HG03039 (cell line): Measurements from ENCODE around the gene RHBG.
"Not testable (repeated sequence)": the region's sequence is repeated elsewhere in the genome, so short reads cannot be mapped to it uniquely, and the experiment has no call there.

Source experiments
- ATAC-seq: cut with Tn5 transposase; IDR thresholded peaks from one replicate; pipeline ENCODE4 v1.9.1; 2021; ENCODE audit warnings: mild to moderate bottlenecking, moderate library complexity; ENCODE audit not compliant: unreplicated experiment

The RHBG gene

DNA sequence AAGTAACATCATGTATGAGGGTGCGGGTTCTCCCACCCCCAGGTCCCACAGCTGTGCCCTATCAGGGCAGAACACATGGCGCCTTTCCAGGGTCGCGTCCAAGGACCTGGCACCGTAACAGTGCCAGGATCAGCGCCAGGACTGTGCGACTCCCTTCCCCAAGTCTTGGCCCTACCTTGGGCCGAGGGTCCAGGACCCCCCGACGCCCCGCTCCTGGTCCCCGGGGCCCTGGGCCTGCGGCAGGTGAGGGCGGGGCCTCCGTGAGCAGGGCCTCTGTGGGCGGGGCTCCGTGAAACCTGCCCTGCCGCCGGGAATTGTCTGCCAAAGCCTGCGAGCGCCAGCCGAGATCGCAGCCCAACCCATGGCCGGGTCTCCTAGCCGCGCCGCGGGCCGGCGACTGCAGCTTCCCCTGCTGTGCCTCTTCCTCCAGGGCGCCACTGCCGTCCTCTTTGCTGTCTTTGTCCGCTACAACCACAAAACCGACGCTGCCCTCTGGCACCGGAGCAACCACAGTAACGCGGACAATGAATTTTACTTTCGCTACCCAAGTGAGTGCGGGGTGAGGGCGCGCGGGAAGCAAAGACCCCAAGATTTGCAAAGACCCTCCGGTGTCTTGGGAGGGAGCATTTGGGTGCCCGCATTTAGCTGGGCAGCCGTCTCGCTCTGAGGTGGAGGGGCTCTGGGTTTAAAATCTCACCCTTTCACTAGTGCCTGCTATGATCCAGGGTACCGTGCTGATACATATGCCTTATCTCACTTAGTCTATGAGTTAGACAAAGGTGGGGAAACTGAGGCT is at the start of gene RHBG:
RHBG (plus strand) TSS at position 323 of the 796 bp plus-strand sequence; CDS start at position 362, 39 bp downstream.
- no peak for ATAC-seq

DNA sequence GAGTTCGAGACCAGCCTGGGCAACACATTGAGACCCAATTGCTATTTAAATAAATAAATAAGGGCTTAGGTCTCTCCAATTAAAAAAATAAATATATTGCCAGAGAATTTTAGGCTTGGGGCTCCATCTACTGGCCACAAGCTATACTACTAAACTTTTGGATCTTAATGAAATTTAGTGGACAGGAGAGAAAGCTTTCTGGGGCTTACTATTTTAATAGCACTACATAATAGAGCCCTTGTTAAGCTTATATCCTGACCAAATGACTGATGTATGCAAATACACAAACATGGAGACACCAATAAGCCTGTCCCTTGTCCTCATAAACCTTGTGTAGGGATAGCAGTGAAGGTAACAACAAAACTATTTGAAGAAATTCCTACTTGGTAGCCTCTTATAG is 49.3 kb upstream of the RHBG start:
- ATAC-seq = no peak

DNA sequence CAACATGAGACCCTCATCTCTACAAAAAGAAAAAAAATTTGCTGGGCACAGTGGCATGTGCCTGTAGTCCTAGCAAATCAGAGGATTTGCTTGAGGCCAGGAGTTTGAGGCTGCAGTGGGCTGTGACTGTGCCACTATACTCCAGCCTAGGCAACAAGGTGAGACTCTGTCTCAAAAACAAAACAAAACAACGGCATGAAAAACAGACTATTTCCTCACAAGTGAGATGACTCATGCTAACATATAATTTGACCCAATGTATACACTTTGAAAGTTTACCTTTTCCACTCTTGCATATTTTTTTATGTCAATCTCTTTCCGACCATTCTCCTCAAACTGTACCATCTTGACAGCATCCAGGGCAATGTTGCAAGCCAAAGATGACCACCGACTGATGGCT is 48.5 kb upstream of the RHBG start:
- no peak for ATAC-seq

- not testable (repeated sequence) for ATAC-seq
Observed at GRCh38 chr1:156323179-156323578, 45.8 kb upstream of the RHBG start.

- no peak for ATAC-seq
Observed at GRCh38 chr1:156336242-156336641, 32.8 kb upstream of the RHBG start.

GRCh38 chr1:156337052-156337887 is 31.7 kb upstream of the RHBG start:
- no peak for ATAC-seq

DNA sequence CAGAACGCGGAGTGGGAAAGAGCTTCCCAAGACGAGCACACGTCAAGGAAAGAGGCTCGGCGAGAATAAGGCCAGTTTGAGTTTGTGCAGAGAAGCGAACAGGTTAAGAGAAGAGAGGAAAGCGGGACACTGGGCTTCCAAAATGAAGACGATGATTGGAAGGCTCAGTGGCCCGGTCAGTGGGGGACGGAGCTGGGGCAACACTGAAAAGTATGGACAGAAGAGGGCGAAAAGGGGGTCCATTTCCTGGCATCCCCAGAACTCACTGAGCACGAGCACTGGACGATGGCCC is 31.2 kb upstream of the RHBG start:
- ATAC-seq = peak; percentile 3

GRCh38 chr1:156338180-156338976 is 30.6 kb upstream of the RHBG start, which contains the start of the genes CCT3 and TSACC:
Gene CCT3, minus strand, starts transcription at chr1:156338292. Its CDS starts 108 bp downstream, at chr1:156338184.
Gene TSACC, plus strand, starts transcription at chr1:156338526. Its CDS starts 1,232 bp downstream, at chr1:156339758.
- peak; percentile 86 for ATAC-seq

- ATAC-seq = no peak
Observed at GRCh38 chr1:156342166-156342955, 26.6 kb upstream of the RHBG start.

DNA sequence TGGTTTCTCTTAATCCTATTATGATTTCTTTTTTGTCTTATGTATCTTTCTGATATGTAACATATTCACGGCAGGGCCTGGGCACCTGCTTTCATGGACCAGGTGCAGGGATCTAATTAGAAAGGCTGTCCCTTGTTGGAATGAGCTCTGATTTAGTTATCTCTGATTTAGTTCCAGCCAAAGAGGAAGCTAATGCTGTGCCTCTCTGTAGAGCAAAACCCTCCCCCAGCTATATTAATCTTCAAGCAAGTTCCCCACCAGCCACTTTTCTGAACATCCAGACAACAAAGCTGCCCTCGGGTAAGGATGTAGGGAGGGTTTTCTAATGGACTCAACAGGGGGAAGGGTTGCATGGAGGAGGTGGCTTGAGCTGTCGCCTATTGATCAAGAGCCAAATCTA is 24.6 kb upstream of the RHBG start:
- no peak for ATAC-seq

DNA sequence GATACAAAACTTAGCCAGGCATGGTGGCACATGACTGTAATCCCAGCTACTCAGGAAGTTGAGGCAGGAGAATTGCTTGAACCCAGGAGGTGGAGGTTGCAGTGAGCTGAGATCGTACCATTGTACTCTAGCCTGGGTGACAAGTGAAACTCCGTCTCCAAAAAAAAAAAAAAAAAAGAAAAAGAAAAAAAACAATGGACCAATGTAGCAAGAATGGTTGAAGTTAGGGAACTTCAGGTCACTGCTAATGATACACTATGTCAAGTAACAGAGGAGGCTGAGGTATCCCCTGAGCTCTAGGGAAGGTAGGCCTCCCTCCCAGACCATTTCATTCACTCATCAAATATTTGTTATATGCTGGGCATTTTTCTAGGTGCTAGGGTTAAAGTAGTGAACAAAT is 23.0 kb upstream of the RHBG start:
- ATAC-seq = not testable (repeated sequence)

DNA sequence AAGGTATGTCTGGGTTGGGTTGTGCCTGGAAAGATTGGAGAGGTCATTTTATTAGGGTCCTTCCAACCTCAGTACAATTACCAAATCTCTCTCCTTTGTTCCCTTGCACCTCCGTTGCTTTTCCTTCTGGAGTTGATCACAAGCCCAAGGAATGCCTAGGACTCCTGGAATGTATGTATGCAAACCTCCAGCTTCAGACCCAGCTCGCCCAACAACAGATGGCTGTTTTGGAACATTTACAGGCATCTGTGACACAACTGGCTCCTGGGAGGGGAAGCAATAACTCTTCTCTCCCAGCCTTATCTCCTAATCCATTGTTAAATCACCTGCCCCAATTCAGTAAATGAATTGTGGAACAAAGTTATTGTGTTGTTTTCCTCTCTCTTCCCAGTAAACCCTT is 22.4 kb upstream of the RHBG start:
- no peak for ATAC-seq

DNA sequence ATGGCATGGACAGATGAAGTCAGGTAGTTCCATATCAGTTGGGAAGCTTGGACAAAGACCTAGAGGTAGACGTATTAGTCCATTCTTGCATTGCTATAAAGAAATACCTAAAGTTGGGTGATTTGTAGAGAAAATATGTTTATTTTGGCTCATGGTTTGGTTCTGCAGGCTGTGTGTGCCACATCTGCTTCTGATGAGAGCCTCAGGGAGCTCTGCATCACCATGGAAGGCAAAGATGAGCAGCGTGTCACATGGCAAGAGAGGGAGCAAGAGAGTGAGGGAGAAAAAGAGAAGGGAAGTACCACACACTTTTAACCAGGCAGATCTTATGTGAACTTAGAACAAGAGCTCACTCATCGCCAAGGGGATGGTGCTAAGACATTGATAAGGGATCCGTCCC is 21.7 kb upstream of the RHBG start:
- no peak for ATAC-seq

- not testable (repeated sequence) for ATAC-seq
Observed at GRCh38 chr1:156352481-156352880, 16.5 kb upstream of the RHBG start.

DNA sequence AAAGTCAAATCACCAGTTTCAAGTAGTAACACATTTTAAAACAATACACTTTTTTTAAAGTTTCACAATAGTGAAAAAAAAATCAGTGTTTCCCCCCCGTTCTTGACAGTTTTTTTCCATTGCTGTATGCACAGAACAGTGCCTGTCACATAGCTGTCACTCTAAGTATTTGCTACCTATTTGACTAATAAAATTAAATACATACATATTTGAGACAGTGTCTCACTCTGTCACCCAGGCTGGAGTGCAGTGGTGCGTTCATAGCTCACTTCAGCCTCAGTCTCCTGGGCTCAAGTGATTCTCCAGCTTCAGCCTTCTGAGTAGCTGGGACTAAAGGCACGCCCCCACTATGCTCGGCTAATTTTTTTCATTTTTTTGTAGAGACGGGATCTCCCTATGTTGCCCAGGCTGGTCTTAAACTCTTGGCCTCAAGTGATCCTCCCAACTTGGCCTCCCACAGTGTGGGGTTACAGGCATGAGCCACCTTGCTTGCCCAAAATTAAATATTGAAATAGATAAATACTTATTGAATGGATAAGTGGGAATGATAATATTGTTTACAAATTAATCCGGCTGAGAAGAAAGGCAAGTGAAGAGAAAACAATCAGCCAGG is 12.6 kb upstream of the RHBG start:
- ATAC-seq = no peak

GRCh38 chr1:156356875-156357534 is 12.0 kb upstream of the RHBG start:
- ATAC-seq = no peak

- ATAC-seq = no peak
Observed at GRCh38 chr1:156357977-156358376, 11.0 kb upstream of the RHBG start.

GRCh38 chr1:156358641-156359040 is 10.4 kb upstream of the RHBG start:
- no peak for ATAC-seq

DNA sequence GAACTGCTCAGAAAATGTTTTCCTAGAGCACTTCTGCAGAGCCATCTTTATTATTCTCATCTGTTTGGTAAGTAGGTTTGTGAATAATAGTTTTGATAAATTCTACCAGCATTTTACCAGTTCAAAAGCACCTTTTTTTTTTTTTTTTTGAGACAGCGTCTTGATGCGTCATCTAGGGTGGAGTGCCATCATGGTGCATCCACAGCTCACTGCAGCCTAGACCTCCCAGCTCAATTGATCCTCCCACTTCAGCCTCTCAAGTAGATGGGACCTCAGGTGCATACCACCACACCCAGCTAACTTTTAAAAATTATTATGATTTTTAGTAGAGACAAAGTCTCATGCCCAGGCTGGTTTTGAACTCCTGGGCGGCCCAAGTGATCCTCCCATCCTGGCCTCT is 9.8 kb upstream of the RHBG start:
- ATAC-seq = no peak
